GM12864 (cell line): Measurements from ENCODE around the gene LSP1.

Experiments
- DNase-seq: peaks from one replicate; pipeline ENCODE4 v3.0.0-alpha.2; 2011; ENCODE audit warnings: low read depth
- H3K4me3 ChIP-seq: 2 replicates; pipeline ENCODE4 v1.5.1; 2011; ENCODE audit warnings: mild to moderate bottlenecking, low read depth, low read length, control low read depth
- CTCF ChIP-seq: IDR thresholded peaks from 2 replicates; pipeline ENCODE4 v1.5.1; 2011; ENCODE audit warnings: low read depth, mild to moderate bottlenecking, moderate library complexity, low read length, control low read depth, inconsistent platforms; ENCODE audit errors: missing control alignments

The LSP1 gene

GRCh38 chr11:1820463-1821325 lies 32.2 kb upstream of the LSP1 start:
- no peak for DNase-seq
- no peak overlapping the region for H3K4me3 ChIP-seq
- no peak for TF ChIP-seq CTCF

DNA sequence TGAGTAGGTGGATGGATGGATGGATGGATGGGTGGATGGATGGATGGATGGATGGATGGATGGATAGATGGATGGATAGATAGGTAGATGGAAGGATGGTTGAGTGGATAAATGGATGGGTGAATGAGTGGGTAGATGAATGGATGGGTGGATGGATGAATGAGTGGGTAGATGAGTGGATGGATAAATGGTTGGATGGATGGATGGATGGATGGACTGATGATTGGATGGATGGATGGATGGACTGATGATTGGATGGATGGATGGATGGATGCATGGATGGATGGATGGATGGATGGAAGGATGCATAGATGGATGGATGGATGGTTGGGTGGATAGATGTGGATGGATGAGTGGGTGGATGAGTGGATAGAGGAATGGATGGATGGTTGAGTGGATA lies 31.3 kb upstream of the LSP1 start:
- no peak for TF ChIP-seq CTCF
- no peak for DNase-seq
- H3K4me3 ChIP-seq = no peak overlapping the region

GRCh38 chr11:1822648-1823375 lies 30.1 kb upstream of the LSP1 start:
- DNase-seq = no peak
- no peak overlapping the region for H3K4me3 ChIP-seq
- no peak for TF ChIP-seq CTCF

DNA sequence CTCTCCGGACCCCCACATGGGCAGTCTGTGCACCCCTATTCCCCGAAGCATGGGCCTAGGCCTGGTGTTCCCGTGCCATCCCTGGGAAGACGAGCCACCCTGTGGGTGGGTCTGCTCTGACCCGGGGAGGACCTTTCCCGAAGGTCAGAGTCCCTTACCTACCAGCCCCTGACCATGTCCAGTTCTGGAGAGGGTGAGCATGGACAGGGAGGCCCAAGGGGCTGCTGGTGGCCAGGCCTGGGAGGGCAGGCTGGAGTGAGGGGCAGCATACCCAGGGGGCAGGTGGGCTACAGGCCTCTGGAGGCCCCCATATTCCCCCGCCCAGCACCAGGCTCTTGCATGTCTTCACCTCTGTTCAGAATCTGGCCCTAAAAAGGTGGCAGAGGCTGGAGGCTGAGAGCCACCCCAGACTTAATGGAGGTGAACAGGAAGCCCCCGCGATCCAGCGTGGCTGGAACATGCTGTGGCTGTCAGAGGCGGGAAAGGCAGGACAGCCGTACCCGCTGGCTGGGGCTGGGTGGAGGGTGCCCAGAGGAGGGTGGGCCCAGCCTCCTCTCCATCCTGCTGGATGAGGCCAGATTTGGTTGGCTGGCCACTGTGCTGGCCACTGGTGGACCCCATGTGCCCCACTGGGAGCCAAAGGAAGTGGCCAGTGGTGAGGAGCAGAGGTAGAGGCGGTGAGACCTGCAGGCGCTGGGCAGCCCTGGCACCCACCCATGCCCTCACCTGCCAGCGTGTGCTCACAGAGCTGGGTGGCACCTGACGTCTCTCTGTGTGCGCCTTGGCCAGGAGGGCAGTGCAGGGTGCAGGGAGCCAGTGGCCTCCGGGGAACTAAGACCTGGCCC lies 29.3 kb upstream of the LSP1 start:
- H3K4me3 ChIP-seq = no peak overlapping the region
- TF ChIP-seq CTCF = no peak
- DNase-seq = no peak

DNA sequence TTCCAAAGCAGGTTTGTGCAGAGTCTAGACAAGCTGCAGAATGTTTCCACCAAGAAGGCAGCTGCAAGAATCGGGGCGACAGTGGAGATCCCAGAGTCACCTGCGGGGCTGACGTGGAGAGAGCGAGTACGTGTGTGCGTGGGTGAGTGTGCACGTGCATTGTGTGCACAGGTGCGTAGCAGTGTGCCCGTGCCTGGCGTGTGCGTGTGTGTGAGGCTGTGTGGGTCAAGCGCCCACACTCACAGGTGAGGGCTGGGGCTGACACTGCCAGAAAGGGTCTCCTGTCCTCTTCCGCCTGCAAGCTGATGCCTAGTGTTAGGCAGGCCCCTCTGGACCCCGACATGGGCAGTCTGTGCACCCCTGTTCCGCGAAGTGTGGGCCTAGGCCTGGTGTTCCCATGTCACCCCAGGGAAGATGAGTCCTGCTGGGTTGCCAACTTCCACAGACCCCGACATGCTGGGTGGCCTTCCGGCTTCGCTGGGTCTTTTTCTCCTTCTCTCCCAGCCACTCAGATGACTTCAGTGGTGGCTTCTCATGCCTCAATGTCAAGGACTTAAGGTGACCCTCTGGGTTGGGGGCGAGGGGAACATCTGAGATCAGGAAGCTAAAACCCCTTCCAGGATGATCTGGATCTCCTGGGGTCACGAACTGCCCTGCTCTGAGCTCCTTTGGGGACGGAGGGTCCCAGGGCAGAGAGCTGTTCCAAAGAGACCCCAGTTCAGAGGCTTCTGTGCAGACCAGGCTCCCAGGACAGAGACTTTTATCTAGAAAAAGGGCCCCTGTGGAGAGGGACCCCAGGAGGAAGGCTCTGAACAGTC lies 28.5 kb upstream of the LSP1 start:
- no peak overlapping the region for H3K4me3 ChIP-seq
- no peak for TF ChIP-seq CTCF
- DNase-seq = no peak
